ENCODE measurements around the gene ATP13A2. TPM values are rescaled to one million over a fixed set of nuclear protein-coding genes. Genes with fewer than 3 reads are reported as not detected.

The ATP13A2 gene
- polyA plus RNA-seq, 3 donors, result 17.6 to 37.8 (median 19.5) TPM

GRCh38 chr1:17016317-17016661 is 4.6 kb upstream of the ATP13A2 start:
- peaks cover 34 to 40% of the 10 kb centered on the region in 2 donors for H3K36me3 ChIP-seq (replicated peaks in 1 of 2; ENCODE audit: control insufficient read depth in 1 of 2, insufficient read depth in 2 of 2, low read length in 2 of 2)
- no peaks in the 10 kb centered on the region for H3K27me3 ChIP-seq (ENCODE audit: control insufficient read depth in 2 of 2, insufficient read depth in 2 of 2, low read length in 2 of 2)
- intact Hi-C loops (cut with micrococcal nuclease), result no loop called here
- no peak overlapping the region for H3K4me2 ChIP-seq (replicated peaks; ENCODE audit: extremely low read depth, low read length, poor library complexity, severe bottlenecking)
- Mint-ChIP-seq H3K4me3 (no peak overlapping the region), H3K27ac (peak overlapping the region in 2 of 7 donors; percentile 10 to 14), H3K27me3 (ENCODE audit: low read depth in 3 of 3) (peaks cover 4 to 5% (median 5%) of the 10 kb centered on the region in 3 donors), H3K9me3 (peaks cover 0 to 2% (median 0%) of the 10 kb centered on the region in 7 donors), H3K4me1 (peaks cover 34% of the 10 kb centered on the region), H3K36me3 (peaks cover 35 to 39% of the 10 kb centered on the region in 2 donors)
- H4K20me1 ChIP-seq (ENCODE audit: insufficient read depth, low read length), result peaks cover 7% of the 10 kb centered on the region
- H3K4me3 ChIP-seq (replicated peaks in 1 of 3; ENCODE audit: low read depth in 2 of 3, low read length in 3 of 3), result no peak overlapping the region
- no peaks in the 10 kb centered on the region for H3K9me3 ChIP-seq (replicated peaks in 1 of 2; ENCODE audit: control insufficient read depth in 1 of 2, insufficient read depth in 1 of 2, low read length in 2 of 2)
- DNase-seq, result no peak
- H3K4me1 ChIP-seq (ENCODE audit: control insufficient read depth in 1 of 2, insufficient read depth in 2 of 2, low read length in 2 of 2), result peaks cover 30 to 36% of the 10 kb centered on the region in 2 donors
- TF ChIP-seq, protein P1, sequence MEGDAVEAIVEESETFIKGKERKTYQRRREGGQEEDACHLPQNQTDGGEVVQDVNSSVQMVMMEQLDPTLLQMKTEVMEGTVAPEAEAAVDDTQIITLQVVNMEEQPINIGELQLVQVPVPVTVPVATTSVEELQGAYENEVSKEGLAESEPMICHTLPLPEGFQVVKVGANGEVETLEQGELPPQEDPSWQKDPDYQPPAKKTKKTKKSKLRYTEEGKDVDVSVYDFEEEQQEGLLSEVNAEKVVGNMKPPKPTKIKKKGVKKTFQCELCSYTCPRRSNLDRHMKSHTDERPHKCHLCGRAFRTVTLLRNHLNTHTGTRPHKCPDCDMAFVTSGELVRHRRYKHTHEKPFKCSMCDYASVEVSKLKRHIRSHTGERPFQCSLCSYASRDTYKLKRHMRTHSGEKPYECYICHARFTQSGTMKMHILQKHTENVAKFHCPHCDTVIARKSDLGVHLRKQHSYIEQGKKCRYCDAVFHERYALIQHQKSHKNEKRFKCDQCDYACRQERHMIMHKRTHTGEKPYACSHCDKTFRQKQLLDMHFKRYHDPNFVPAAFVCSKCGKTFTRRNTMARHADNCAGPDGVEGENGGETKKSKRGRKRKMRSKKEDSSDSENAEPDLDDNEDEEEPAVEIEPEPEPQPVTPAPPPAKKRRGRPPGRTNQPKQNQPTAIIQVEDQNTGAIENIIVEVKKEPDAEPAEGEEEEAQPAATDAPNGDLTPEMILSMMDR (IDR thresholded peaks at IDR 0.05), result no peak
- H3K79me2 ChIP-seq (ENCODE audit: insufficient read depth, low read length), result no peaks in the 10 kb centered on the region
- H3K9ac ChIP-seq (ENCODE audit: insufficient read depth, low read length, poor library complexity, severe bottlenecking), result no peak overlapping the region
- H3K27ac ChIP-seq (ENCODE audit: low read depth in 1 of 2, low read length in 2 of 2), result no peak overlapping the region
- 94% methylated on average over 3 of the region's 5 CpGs for WGBS (ENCODE audit: insufficient coverage)
- no peak overlapping the region for H2AFZ ChIP-seq (ENCODE audit: insufficient read depth, low read depth, low read length, poor library complexity, severe bottlenecking)

GRCh38 chr1:17014671-17015567 is 3.2 kb upstream of the ATP13A2 start:
- Mint-ChIP-seq H3K36me3 (peaks cover 21 to 25% of the 10 kb centered on the region in 2 donors), H3K9me3 (peaks cover 0 to 2% (median 0%) of the 10 kb centered on the region in 7 donors), H3K27ac (peak overlapping the region in 1 of 7 donors; percentile 68), H3K4me1 (peaks cover 46% of the 10 kb centered on the region), H3K27me3 (ENCODE audit: low read depth in 3 of 3) (peaks cover 4 to 5% (median 5%) of the 10 kb centered on the region in 3 donors), H3K4me3 (no peak overlapping the region)
- H4K20me1 ChIP-seq (ENCODE audit: insufficient read depth, low read length), result peaks cover 15% of the 10 kb centered on the region
- intact Hi-C loops (cut with micrococcal nuclease), result no loop called here
- peaks cover 12% of the 10 kb centered on the region for H3K79me2 ChIP-seq (ENCODE audit: insufficient read depth, low read length)
- TF ChIP-seq, protein P1 (IDR thresholded peaks at IDR 0.05), result no peak
- no peak for DNase-seq
- peaks cover 21 to 27% of the 10 kb centered on the region in 2 donors for H3K36me3 ChIP-seq (replicated peaks in 1 of 2; ENCODE audit: control insufficient read depth in 1 of 2, insufficient read depth in 2 of 2, low read length in 2 of 2)
- H3K4me2 ChIP-seq (replicated peaks; ENCODE audit: extremely low read depth, low read length, poor library complexity, severe bottlenecking), result no peak overlapping the region
- H3K4me3 ChIP-seq (replicated peaks in 1 of 3; ENCODE audit: low read depth in 2 of 3, low read length in 3 of 3), result no peak overlapping the region
- peaks cover 44 to 50% of the 10 kb centered on the region in 2 donors for H3K4me1 ChIP-seq (ENCODE audit: control insufficient read depth in 1 of 2, insufficient read depth in 2 of 2, low read length in 2 of 2)
- no peaks in the 10 kb centered on the region for H3K27me3 ChIP-seq (ENCODE audit: control insufficient read depth in 2 of 2, insufficient read depth in 2 of 2, low read length in 2 of 2)
- no peak overlapping the region for H2AFZ ChIP-seq (ENCODE audit: insufficient read depth, low read depth, low read length, poor library complexity, severe bottlenecking)
- H3K27ac ChIP-seq (ENCODE audit: low read depth in 1 of 2, low read length in 2 of 2), result no peak overlapping the region
- no peak overlapping the region for H3K9ac ChIP-seq (ENCODE audit: insufficient read depth, low read length, poor library complexity, severe bottlenecking)
- 90% methylated on average over 2 of the region's 10 CpGs for WGBS (ENCODE audit: insufficient coverage)
- H3K9me3 ChIP-seq (replicated peaks in 1 of 2; ENCODE audit: control insufficient read depth in 1 of 2, insufficient read depth in 1 of 2, low read length in 2 of 2), result no peaks in the 10 kb centered on the region
